Superior temporal gyrus (tissue), 1 donor: Measurements from ENCODE around the gene SEZ6.
A peak's percentile ranks its signal among the peaks of the same experiment; 100 is the strongest.

Source experiments
- DNase-seq: peaks from one replicate; pipeline ENCODE4 v3.0.0-alpha.2; 2016; ENCODE audit errors: extremely low spot score

Gene SEZ6, protein sequence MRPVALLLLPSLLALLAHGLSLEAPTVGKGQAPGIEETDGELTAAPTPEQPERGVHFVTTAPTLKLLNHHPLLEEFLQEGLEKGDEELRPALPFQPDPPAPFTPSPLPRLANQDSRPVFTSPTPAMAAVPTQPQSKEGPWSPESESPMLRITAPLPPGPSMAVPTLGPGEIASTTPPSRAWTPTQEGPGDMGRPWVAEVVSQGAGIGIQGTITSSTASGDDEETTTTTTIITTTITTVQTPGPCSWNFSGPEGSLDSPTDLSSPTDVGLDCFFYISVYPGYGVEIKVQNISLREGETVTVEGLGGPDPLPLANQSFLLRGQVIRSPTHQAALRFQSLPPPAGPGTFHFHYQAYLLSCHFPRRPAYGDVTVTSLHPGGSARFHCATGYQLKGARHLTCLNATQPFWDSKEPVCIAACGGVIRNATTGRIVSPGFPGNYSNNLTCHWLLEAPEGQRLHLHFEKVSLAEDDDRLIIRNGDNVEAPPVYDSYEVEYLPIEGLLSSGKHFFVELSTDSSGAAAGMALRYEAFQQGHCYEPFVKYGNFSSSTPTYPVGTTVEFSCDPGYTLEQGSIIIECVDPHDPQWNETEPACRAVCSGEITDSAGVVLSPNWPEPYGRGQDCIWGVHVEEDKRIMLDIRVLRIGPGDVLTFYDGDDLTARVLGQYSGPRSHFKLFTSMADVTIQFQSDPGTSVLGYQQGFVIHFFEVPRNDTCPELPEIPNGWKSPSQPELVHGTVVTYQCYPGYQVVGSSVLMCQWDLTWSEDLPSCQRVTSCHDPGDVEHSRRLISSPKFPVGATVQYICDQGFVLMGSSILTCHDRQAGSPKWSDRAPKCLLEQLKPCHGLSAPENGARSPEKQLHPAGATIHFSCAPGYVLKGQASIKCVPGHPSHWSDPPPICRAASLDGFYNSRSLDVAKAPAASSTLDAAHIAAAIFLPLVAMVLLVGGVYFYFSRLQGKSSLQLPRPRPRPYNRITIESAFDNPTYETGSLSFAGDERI

DNA sequence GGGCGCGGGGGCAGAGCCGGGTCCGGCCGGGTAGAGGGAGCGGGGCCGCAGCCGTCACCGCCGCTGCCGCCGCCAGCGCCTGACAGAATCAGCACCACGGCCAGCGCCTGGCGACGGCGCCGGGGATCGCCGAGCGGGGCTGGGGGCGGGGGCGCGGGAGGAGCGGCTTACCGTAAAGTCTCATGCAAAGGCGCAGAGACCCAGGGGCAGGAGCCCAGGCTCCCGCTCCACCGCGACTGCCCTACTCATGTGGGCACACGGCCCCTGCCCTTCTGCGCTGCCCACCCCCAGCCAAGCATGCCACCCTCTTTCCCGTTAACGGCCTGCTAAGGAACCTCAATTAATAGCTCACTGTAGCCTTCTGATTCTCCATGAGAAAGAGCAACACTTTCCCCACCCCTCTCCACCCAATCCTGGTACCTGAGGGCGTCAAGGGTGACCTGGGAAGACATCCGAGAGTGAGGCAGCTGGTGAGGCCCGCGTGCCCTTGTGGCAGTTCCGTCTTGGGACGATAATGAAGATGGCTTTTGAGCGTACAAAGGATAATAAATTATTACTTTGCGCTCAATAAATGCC lies at the start of gene SEZ6:
Gene SEZ6 (minus strand): TSS at position 98 of the 576 bp plus-strand sequence. CDS start 164 bp downstream, outside the sequence.
- DNase-seq, result peak; percentile 80

- DNase-seq, result no peak
These were observed 49.0 kb upstream of the SEZ6 start for GRCh38 chr17:29054835-29055234.

DNA sequence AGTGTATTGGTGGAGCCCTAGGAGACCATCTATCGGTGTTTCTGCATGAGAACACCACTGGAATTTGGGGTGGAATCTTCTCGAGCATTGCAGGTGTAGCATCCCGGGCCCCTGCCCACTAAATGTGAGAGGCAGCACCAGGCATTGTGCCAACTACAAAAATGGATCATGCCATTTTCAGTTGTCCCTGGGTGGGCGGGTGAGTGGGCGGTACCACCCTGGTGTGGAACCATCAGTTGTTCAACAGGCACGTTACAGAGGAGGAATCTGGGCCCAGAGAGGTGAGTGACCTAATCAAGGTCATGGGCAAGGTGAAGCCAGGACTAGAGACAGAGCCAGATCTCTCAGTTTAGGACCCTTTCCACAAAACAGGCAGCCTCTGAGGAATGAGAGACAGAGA lies 45.9 kb upstream of the SEZ6 start:
- no peak for DNase-seq

DNA sequence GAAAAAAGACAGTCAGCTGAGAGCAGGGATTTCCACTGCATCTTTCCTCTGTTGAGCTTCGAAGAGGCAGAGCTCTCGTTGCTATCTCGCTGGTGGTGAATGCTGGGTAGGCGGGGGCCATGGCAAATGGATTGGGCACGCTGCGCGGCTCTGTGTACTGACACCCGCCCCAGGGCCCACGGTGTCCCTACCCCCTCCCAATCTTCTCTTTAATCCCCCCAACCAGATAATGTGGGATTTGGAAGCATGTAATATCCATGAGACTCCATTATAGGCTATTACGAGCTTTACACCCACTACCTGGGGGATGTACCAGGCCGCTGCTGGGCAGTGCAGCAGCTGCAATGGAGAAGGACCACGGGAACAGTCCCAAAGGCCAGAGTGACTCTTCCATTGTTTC lies 45.4 kb upstream of the SEZ6 start:
- DNase-seq, result no peak

GRCh38 chr17:29050176-29050575 lies 44.3 kb upstream of the SEZ6 start:
- no peak for DNase-seq

DNA sequence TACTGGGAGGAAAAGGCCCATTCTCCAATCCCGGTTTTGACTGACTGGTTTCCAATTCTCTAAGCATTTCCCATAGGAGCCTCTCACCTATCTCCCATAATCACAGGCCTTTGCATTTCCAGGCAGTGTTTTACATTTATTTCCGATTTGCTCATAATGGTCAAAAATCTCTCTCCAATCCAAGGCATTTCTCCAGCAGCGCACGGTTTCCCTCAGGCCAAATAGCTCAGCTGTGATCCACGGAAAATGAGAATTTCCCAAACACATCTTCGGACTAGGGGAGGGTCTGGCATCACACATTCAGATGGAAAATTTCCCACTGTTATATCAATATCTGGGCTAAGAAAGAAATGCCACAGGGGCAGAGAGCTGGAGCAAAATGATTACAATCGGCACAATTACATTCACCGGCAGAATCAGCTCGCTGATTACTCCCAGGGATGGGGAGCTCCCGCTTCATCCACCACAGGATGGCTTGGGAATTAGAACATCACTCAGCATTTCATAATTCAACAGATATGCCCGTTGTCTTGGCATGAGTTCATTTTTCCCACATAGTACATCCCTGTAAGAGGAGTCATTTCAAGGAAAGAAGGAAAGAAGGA lies 43.8 kb upstream of the SEZ6 start:
- no peak for DNase-seq

DNA sequence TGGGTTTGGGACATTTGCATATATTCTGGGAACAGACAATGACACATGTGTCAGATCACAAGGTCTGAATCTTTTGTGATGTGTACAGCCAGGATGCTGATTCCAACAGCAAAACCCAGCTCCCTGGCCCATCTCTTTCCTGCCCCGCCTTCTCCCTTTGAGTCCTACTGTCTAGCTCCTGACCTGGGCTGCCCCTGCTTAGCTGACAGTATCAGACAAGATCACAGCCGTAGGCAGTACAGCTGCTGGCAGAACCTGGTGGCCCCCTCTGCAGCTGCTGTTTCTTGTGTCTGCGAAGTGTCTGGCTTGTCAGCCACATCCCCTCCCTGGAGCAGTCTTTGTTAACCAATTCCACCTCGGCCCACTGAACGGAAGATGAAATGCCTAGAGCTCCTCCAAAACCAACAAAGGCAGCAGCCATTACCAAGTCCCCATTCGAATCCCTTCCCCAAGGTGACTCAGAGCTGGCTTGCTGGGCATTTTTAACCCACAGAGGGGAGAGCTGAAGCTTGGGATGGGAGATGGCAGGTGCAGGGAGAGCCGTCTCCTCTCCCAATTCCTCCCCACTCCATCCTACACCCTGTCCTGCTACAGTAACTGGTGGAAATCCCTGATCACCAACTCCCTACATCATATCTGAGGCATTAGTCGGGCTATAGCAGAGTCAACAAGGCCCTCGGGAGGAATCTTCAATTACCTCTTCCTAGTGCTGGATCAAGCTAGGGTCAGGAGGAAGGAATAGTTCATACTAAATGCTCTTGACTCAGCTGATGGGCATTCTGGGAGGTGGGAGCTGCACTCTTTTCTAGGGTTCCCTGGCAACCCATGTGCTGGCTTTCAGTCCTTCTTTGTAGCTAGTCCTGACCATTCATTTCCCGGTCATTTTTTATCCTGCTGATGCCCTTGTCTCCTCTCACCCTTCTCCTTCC lies 42.9 kb upstream of the SEZ6 start:
- no peak for DNase-seq

GRCh38 chr17:29046473-29046839 lies 40.6 kb upstream of the SEZ6 start:
- no peak for DNase-seq

DNA sequence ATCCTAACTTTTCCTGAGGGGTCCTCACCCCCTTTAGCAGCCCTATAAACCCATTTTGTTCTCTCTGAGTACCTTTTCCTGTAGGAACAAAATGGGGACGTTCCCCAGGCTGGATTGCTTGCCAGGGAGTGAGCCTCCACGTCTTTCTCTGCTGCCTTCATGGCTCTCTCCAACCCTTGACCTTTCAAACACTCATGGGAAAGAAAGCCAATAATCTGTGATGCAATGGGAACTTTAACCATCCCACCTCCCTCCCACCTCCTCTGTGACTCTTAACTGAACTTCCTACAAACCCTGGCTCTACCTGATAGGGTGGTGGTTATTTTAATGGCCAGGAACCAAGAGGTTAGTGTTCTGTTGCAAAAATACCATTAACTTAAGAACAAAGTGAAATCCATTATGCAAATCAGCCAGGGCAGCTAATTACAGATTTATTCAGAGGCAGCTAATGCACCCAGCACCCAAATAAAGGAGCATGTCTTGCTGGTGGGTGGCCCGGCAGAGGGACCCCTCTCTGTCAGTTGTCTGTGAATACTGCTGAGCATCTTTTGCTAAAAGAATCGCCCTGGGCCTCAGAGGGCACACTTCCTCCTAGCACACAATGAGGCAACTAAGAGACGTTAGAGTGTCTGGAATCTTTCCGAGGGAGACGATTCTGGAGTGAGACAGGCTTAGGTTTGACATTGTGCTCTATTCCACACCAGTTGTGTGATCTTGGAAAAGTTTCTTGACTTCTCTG lies 40.1 kb upstream of the SEZ6 start:
- DNase-seq, result no peak

DNA sequence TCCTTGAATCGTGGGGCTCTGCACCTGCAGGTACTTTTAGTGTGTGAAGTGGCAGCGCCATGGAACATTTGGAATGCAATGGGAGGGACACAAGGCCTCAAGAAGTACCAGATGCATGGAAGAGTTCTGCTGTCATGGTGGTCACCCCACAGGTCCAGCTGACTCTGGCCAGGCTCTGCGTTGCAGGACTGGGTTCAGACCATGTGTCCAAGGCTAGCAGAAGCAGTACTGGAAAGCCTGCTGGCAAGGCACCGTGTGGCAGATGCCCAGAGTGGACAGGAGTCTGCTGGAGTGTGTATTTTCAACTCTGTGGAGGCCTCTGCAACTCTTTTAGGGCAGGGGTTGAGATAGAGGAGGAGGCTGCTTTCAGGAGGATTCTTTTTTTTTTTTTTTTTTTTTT lies 39.2 kb upstream of the SEZ6 start:
- DNase-seq, result no peak

- DNase-seq, result no peak
These were observed 37.8 kb upstream of the SEZ6 start for GRCh38 chr17:29043539-29044145.

DNA sequence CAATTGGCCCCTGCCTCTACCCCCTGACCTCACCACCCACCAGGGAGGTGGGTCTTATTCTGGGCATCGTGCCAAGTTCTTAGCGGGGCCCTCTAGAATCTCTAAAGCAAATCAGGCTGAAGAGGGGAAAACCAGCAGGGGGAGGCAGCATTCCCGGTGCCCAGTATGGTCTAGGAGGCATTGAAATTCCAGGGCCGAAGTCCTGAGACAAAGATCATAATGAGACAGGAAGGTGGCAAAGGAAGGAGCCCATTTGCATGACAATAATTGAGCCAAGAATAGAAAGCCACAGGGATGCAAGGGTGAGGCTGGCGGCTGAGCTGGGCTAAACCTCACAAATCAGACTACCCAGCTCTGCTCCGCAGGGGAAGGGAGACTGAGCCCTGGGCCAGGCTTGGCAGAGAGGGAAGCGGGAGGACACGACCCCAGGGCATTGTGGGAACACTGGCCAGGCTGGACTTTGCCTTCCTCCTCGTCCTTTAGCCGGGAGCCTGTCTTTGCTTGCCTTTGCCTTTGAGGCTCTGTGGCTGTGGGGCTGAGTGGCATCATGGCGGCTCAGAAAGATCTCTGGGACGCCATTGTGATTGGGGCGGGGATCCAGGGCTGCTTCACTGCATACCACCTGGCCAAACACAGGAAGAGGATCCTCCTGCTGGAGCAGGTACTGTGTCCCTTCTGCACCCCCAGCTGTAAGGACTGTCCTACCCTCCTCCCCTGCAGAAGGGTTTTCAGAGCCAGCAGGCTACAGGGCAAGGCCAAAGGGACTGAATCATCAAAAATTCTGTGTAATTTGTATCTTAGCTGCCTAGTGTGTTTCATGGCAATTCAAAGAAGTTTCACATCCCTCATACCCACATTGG lies 37.1 kb upstream of the SEZ6 start, which contains the start of gene PIPOX:
Gene PIPOX (plus strand): TSS at position 463 of the 860 bp plus-strand sequence. CDS start 85 bp downstream, at position 548.
- DNase-seq, result peak; percentile 41

DNA sequence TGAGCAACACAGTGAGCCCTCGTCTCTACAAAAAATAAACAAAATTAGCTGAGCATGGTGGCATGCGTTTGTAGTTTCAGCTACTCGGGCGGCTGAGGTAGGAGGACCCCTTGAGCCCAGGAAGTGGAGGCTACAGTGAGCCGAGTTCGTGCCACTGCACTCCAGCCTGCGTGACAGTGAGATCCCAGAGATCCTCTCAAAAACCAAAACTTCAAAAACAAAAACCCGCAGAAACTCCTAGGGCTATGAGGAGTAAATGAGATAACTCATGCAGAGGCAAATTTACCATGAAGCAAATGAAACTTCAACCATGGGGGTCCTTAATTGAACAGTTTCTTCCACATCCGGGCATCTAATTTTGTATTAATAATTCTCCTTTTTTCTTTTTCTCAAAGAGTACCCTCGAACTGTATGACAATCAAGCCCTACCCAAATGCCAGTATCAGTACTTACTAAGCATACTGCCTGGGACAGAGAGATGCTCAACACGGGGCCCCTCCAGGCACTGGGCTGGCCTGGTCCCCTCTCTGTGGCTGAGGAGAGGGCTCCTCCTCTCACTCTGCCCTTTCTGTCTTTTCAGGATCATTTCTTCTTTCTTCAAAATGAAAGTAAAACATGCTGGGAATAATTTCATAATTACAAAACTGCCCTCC lies 36.3 kb upstream of the SEZ6 start:
- no peak for DNase-seq

- no peak for DNase-seq
These were observed 35.7 kb upstream of the SEZ6 start for GRCh38 chr17:29041571-29041970.

DNA sequence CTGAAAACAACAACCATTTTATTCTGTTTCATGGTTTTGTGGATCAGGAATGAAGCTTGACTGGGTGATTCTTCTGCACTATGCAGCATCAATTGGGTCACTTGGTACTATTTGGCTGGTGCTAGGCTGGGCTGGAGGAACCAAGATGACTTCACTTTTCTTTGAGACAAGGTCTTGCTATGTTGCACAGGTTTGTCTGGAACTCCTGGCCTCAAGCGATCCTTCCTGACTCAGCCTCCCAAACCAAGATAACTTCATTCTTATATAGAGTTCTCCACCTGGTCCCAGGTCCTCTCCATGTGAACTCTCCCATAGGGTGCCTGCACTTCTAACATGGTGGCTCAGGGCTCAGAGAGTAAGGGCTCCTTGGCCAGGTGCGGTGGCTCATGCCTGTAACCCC lies 35.3 kb upstream of the SEZ6 start:
- DNase-seq, result no peak

DNA sequence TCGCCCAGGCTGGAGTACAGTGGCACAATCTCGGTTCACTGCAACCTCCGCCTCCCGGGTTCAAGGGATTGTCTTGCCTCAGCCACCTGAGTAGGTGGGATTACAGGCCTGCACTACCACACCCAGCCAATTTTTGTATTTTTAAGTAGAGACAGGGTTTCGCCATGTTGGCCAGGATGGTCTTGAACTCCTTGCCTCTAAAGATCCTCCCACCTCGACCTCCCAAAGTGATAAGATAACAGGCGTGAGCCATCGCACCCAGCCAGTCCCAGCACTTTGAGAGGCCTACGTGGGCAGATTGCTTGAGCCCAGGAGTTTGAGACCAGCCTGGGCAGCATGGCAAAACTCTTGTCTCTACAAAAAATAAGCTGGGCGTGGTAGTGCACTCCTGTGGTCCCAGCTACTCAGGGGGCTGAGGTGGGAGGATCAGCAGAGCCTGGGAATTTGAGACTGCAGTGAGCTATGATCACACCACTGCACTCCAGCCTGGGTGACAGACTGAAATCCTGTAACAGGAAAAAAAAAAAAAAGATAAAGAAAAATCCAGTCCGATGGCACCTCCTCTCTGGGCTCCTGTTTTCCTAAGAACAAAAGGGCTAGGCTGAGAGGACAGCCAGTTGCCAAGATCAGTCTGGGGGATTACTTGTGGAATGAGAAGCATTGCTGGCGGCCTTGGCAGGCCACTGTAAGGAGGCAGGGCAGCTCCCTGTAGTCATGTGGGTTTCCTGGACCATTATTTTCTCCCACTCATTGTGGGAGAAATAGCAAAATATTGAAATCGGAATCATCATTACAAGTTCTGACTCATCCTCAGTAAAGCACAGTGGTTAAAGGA lies 34.1 kb upstream of the SEZ6 start:
- DNase-seq, result no peak
